ENCODE results near the gene C9orf50.
A peak's percentile ranks its signal among the peaks of the same experiment; 100 is the strongest.
"Not testable (repeated sequence)": the region's sequence is repeated elsewhere in the genome, so short reads cannot be mapped to it uniquely, and the experiment has no call there.

Gene C9orf50

DNA sequence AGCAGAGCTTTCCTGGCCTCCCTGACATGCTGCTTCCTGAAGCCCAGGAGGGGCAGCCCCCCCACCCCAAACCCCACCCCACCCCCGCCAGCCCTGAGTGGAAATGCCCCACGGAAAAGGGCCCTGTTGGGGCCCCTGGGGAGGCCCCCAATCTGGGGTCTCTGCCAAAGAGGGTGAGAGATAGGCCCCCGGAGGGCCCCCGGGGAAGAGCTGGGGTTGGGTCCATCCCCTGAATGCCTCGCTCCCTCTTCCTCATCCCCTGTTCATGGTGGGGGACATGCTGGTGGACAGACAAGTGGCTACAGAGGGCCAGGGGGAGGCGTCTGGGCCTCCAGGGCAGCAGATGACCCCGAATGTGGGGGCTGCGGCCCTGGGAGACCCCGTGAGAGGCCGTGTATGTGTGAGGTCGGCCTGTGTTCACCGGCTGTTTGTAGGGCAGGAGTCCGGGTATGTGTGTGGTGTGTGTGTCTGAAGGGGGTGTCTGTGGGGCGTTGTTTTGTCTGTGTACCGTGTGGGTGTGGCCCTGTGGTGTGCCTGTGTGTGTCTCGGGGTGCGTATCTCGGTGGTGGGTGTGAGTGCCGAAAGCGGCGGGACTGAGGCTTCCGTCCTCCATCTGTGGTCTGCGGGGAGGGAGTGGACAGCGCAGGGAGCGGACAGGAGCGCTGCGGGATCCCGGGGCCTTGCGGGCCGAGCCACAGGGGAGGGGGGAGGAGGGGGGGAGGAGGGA, 11.3 kb downstream of the C9orf50 start:
- peak; percentile 45 for DNase-seq

DNA sequence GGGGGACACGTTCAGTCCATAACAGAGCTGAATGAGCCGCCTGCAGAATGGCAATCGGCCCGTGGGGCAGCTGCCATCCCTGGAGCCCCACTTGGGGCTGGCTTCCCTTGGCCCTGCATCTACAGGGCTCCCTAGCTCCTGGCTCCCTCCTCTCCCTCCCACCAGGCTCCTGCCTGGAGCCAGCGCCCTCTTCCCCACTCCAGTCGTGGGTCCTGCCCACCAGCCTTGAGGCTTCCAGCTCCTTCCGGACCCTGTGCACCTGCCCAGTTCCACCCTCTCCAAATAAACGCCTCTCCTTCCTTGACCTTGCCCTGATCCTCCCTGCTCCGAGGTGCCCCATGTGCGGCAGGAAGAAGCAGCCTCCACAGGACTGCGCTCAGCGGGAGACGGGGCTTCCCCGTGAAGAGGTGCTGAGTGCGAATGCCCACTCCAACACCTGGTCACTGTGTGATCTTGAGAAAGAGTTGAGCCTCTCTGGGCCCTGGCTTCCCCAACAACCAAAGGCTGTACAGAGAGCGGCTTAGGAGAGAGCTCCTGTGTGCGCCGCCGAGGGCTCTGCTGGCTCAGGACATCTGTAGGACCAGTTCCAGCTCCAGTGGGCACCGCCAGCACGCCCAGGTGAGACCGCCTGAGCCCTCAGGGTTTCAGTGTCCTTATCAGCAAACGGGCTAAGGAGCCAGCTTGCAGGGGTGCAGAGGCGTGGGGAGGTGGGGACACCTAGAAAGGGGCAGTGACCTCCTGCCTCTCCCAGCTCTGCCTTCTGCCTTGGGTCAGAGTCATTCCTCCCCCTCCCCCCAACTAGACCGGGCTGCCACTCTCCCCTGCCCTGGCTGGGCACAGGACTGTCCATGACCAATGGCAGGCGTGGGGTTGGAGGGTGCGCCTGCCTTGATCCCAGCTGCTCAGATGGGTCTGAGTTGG, 12.1 kb downstream of the C9orf50 start:
- DNase-seq = no peak

DNA sequence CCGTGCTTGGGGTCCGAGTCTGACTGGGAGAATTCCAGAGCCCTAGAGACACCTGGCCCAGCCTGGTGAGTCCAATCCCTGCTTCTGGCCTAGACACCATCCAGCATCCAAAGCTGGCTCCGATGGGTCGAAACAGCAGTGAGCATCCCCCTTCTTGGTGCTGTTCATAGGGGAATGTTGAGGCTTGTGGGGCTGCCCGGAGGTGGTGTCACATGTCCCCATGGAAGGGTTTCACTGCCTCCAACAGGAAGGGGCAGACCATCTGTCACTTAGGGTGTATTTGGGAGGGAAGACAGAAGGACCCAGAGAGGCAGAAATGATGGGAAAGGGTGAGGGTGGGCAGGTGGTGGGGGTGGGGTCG, 13.9 kb downstream of the C9orf50 start:
- no peak for DNase-seq

DNA sequence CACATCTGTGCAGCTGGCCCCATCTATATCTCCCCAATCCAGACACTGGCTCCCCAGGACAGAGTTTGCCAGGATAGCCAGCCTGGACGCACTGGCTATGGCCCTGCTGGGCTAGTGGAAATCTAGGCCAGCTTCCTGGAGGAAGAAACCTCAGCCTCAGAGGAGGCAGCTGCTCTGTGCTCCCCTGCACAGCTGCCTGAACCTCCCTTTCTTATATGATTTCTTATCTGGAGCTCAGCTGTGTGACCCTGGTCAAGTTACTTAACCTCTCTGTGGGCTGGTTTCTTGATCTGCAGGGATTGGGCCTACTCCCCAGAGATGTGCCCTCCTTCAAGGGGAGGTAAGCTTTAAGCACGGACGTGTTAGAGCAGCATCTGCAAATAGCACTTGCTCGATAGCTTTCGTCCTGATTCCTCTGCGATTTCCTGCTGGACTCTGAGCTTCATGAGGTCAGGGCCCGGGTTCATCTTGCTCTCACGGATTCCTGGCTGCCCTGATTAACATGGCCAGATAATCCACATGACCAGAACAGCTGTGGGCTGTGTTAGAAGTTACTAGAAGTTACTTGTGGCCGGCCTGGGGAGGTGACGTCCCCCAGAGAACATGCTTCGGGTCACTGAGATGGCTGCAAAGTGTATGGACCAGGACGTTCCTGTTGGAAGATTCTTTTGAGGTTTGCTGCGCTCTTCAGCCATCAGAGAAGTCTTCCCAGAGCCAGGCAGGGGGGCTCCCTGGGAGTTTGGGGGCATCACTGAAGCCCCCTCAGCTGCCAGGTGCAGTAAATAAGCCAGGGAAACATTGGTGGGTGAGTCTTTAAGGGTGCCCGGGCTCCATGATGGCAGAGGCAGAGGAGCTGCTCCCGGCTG, 14.5 kb downstream of the C9orf50 start:
- DNase-seq = no peak

DNA sequence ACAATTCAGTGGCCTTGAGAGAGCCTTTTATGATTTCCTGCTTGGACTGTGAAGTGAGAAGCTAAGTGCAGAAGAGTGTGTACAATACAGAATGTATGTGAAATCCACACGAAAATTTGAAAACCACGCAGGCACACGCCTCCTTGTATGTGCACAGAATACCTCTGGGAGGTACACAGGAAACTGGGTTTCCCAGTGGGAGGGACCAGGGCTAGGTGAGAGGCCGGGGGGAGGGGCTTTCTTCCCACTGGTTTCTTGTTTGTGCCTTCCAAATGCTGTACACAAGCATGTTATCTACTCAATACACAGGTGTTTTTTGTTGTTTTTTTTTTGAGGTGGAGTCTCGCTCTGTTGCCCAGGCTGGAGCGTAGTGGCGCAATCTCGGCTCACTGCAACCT, 16.1 kb downstream of the C9orf50 start:
- no peak for DNase-seq

DNA sequence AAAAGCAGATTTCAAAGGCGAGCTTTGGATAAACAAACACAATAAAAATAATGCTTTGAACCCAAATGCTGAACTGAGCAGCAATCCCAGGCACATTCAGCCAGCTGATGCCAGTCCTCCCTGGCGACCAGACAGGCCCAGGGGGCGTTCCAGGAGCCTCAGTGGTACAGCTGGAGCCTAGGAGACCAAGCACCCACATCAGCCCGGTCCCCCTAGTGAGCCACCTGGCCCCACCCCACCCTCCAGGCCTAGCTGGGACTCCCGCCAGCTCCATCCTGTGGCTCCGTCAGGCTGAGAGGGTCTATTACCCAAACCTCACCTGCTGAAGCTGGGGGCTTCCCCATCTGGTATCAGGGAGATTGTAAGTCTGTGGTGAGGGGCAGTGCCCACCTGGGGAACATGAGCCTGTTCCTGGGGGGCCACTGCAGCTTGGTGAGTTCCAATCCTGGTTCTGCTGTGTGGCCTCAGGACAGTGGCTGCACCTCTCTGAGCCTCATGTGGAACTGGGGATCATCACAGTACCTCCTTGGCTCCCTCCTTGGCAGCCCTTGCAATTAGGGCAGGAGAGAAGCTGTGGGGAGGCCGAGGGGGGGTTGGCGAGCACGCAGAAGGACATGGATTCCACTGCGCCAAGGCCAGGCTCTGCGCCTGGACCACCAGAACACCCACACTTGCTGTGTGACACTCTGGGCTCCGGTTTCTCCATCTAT, 16.7 kb downstream of the C9orf50 start:
- DNase-seq = no peak

DNA sequence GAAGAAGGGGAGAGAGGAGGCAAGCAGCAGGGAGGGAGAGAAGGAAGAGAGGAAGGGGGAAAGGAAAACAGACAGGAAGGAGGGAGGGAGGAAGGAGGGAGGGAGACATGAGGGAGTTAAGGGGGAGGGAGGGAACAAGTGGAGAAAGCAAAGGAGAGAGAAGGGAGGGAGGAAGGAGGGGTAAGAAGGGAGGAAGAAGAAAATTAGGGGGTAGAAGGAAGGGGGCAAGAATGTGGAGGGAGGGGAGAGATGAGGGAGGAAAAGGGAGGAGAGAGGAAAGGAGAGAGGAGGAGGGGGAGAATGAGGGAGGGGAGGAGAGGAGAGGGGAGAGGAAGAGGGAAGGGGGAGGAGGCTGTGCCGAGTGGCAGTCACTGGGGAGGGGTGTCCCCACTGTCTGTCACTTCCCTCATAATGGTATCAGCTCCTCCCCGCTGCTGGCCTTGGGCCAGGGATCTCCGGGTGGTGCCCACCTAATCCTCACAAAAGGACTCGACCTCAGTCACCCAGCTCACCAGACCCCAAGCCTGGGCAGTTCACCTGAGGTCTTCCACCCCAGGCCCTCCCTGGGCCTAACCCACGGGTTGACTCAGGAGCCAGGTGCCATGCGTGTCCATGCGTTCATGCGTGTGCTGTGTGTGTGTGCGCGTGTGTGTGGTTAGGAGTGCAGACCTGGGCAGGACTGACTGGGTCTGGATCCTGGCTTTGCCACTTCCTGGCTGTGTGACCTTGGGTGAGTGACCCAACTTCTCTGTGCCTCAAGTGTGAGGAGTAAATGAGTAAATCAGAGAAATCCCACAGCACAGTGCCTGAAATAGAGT, 18.1 kb downstream of the C9orf50 start:
- no peak for DNase-seq

DNA sequence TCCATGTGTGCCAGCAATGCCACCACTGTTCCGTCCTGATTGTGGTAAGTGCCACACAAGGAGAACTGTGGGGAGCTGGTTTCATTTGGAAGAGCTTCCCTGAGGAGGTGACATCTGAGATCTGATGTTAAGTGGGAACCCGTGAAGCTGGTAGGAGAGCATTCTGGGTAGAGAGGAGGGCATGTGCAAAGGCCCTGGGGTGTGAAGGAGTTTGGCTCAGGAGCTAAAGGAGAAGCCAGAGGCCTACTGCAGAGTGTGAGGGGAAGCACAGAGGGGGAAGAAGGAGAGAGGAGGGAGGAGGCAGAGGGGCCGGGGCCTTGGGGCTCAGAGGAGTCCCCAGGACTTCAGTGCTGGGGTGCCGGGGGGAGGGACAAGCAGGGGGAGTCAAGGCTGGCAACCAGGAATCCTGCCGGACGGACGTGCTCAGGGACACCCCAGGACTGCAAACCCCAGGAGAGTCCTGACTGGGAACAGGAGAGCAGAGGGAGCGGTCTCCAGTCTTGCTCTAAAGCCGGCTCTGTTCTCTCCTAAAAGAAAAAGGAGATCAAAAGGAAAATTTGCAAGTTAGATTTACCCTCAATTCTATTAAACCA, 19.7 kb downstream of the C9orf50 start:
- no peak for DNase-seq

DNA sequence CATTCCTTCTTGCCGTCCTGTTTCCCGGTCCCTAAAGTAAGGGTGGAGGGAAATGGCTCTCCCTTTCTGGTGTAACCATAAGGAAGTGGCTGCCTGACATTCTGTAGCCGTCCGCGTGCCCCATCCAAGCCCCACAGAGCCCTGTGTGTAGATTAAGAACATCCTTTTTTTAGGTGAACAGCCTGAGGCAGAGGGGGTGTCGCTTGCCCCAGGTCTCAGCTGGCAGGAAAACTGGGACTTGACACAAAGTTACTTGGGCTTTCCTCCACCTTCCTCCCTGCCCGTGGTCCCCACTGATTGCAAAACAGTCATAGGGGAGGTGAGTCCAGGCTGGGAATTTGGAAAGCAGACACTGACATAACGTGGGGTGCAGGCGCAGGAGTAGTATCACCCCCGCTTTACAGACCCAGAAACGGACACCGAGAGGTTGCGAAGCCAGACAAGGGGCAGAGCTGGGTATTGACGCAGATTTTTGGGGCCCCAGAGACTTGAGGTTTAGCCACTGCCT, 22.8 kb downstream of the C9orf50 start:
- no peak for DNase-seq

DNA sequence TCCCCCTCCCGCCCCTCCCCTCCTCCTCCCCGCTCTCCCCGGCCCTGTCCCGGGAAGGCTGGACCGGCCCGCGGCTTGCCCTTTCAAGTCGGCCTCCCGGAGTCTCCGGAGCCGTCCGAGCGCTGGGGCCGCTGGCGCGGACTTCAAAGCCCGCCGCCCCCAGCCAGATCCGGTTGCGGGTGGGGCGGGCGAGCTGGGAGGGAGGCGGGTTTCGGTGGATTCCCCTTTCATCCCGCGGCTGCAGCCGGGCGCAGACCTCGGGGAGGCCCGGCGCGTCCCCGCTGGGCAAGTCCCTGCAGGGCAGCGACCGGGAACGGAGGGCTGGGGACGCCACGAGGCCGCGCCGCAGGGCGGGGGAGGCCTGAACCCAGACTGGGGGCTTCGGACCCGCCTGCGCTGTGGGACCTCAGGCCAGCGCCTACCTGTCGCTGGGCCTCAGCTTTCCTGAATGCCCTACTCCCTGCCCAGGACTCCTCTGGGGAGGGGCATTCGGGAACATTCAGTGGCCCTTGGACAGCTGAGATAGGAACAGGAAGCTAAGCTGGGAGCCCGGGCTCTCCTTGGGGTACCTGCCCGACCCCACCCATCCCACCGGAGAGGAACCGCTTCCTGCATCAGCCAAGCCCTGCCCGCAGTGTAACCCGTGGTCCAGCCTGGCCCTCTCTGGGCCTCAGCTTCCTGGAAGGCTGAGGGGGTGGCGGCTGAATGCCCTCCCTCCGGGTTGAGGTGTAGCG, 23.4 kb downstream of the C9orf50 start:
- no peak for DNase-seq

DNA sequence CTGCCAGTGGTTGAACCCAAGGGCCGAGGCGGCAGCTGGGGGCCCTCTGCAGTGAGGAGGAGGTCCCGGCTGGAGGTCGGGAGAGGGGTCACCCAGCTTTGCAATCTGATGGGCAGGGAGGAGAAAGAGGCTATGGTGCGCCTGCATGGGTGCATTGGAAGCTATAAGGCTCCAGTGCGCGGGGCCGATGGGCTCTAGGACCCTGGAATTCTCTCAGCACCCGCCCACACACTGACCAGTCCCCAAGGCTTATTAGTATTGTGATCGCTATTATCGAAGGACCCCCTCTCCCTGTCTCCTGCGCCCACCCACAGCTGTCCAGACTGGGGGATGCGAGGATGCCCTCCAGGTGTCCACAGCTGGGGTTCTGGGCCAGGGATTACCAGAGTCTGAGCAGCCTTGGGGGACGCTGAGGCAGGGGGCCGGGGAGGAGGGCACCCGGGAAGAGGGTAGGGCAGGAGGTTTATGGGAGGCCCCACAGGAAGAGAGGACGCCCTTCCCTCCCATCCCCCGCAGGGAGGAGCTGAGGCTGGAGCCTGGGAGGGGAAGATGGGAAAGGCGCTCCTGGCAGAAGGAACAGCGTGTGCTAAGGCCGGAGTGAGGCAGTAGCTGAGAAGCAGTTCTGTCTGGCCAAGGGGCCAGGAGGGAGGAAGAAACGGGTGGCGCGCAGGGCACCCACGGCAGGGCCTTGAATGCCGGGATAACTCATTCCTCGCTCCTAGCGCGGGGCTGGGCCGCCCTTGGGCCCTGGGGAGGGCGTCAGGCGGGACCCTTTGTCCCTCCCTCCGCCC, 24.2 kb downstream of the C9orf50 start:
- DNase-seq = no peak

DNA sequence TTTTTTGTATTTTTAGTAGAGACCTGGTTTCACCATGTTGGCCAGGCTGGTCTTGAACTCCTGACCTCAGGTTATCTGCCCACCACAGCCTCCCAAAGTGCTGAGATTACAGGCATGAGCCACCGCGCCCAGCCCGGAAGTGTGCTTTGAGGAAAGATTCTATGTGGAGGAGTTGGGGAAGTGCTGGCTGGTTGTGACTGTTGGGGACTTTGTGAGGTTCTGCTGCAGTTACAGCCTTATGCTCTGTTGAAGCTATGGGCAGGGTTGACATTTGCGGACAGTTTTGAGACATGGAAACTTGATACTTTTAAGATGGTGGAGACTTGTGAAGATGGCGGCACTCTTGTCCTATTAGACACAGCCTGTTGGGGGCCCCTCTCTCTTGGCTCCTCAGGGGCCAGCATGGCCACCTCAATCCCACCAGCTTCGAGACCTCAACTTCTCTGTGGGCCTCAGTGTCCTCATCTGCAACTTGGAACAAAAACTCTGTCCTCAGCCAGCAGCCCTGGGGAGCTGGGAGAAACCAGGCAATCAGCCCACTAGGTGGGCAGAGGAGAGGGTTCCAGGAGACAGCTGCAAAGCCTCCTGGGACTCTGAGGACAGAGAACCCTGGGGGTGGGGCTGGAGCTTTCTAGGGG, 24.9 kb downstream of the C9orf50 start:
- DNase-seq = no peak

DNA sequence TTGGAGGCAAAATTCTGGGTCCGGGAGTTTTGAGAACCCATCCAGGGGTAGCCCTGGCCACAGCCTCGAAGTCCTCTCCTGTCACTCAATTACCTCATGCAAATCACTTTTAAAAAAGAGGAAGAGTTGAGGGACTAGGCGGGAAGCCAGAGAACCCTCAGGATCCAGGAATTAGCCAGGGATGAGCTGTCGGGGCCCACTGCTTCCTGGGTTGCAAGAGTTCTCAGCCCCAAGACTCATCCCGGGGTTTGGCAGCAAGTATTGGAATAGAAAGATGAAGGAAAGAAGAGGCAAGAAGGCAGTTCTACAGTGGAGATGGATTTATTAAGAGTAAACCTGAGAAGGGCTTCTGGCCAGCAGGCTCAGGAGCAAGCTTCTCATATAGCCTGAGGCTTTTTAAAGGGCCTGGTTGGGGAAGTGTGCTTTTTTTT, 25.6 kb downstream of the C9orf50 start:
- DNase-seq = no peak

DNA sequence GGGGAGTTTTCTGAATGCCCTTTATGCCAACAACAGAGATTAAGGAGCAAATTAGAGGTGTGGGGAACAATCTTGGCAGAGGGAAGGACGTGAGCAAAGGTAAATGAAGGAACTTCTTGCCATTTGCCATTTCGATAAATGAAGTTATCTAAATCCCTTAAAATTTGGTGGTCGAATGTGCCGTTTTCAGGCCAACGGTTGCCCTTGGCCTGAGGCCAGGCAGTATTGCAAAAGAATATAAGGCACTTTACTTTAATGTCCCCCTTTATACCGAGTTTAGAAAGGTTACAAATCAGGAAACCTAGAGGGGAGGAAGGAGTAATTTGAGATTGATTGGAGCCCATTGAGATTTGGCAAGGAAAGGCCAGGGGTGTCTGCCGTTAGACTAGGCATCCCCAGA, 26.3 kb downstream of the C9orf50 start:
- no peak for DNase-seq

DNA sequence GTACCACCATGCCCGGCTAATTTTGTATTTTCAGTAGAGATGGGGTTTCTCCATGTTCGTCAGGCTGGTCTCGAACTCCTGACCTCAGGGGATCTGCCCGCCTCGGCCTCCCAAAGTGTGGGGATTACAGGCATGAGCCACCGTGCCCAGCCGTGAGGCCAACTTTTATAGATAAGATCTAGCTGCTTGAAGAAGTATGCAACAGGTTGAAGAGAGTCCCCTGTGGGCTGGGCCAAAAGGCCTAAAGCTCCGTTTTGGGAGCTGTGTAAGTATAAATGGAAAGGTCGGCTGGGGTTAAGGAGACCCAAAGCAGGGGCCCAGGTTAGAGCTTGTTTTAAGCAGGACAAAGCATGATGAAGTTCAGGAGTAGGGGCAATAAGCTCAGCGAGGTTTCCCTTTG, 28.1 kb downstream of the C9orf50 start:
- not testable (repeated sequence) for DNase-seq

DNA sequence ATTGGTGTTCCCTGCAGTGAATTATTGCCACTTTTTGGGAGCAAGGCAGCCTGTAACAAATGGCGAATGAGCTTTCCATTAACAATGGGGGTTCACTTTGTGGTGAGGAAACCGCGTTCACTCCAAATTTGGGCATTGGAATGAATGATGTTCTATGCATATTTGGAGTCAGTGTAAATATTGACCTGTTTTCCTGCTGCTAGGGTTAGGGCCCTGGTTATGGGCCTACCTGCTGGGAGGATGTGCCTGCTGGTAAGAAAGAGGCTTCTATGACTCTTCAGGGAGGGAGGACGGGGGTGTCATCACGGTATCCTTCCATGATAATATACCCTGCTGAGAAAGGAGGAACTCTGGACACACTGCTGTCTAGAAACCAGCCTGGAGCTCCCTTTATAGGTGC, 29.0 kb downstream of the C9orf50 start:
- DNase-seq = no peak

DNA sequence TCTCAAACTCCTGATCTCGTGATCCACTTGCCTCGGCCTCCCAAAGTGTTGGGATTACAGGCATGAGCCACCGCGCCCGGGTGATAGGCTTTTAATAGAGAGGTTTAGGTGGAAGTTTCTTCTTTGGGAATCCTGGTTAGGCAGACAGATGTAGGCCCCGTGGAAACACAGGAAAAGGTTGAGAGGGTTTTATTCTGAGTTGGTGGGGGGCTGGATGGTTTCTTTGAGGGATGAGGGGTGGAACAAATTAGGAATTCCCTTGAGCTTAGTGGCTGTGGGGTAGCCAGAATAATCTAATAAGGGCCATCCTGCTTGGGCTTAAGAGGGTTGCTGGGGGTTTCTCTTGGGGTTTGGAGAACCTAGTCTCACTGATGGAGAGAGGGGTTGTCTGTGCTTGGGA, 30.4 kb downstream of the C9orf50 start:
- no peak for DNase-seq

DNA sequence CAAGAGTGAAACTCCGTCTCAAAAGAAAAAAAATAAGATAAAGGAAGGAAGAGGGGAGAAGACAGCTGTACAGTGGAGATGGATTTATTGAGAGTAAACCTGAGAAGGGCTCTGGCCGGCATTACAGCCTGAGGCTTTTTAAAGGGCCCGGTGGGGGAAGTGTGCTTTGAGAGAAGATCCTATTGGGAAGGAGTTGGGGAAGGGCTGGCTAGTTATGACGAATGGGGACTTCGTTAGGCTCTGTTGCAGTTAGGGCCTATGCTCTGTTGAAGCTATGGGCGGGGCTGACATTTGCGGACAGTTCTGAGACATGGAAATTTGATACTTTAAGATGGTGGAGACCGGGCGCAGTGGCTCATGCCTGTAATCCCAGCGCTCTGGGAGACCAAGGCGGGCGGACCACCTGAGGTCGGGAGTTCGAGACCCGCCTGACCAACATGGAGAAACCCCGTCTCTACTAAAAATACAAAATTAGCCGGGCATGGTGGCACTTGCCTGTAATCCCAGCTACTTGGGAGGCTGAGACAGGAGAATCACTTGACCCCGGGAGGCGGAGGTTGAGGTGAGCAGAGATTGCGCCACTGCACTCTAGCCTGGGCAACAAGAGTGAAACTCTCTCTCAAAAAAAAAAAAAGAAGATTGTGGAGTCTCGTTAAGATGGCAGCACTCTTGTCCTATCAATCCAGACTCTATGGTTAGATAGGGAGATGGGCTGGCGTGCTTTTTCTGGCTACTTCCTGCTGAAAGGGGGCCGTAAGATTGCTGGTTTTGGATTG, 33.2 kb downstream of the C9orf50 start:
- DNase-seq = no peak

Measured in activated T-cell treated with anti-CD3 and anti-CD28 coated beads for 4 hours (primary cell).